Activated CD4-positive, alpha-beta T cell treated with anti-CD3 and anti-CD28 coated beads, Interleukin-2, amount 50 U/mL, for 4 hours (primary cell): ENCODE data around the gene NDST4.

Source experiments
- DNase-seq, 2 experiments: peaks; one replicate each; pipeline ENCODE4 v3.0.0-alpha.2; 2020

The NDST4 gene

GRCh38 chr4:114780205-114780604, 333.2 kb downstream of the NDST4 start:
- DNase-seq: no peak
